ENCODE results near the gene COX8A.

DNA sequence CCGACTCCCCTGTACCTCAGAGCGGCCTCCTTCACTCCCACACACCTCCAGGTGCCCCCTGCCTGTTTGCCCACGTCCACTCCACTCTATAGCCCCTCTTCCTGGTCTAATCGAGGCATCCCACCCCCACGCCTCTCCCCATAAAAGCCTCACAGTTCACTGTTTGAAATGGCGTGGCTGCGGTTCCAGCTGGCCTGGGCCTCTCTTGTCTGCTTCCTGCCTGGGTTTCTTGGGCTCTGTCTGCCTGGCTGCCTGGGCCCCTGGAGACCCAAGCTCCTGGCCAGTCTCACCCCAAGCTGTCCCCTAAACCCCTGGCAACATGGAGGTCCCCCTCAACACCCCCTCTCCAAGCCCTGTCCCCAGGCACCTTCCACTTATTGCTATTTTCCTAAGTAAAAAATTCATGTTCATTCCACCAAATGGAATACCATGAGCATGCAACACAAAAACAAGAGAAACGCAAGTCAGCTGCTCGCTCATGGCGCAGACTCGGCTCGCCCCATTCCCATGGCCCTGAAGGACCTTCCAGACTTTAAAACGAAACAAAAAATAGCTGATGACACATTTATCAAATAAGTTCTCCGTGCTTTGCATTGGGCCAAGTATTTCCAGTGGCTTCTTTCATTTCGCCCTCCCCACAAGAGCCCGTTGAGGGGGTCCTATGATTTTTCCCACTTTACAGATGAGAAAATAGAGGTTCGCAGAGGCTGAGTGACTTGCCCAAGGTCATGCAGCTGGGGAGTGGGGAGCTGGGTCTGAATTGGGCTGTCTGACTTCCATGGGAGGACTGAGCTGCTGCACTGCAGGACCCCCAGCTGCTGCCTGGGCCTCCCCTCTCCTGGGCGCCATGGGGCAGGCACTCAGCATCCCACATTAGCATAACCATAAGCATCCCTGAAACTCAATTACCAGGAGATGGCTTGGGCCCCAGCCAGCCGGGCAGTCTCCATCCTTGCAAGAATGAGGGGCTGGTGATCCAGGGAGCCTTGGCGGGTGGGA lies 49.6 kb downstream of the COX8A start:
- no peak for TF ChIP-seq CTCF (IDR thresholded peaks at IDR 0.05; ENCODE audit: insufficient read depth, low read length, poor library complexity, severe bottlenecking)
- no peak for TF ChIP-seq EZH2phosphoT487 (conservative IDR thresholded peaks at IDR 0.05; ENCODE audit: low read length)

All from SU-DHL-6 (cell line).